ENCODE data around the gene PRRC1. TPM values are rescaled to one million over a fixed set of nuclear protein-coding genes. Genes with fewer than 3 reads are reported as not detected.

Gene PRRC1
- total RNA-seq, 1 donor from 2014 or later = 43.7 TPM

- TF ChIP-seq CTCF (IDR thresholded peaks at IDR 0.05; ENCODE audit: insufficient read depth, low read length, severe bottlenecking) = no peak
- no peak overlapping the region for H3K4me3 ChIP-seq (ENCODE audit: low read depth, low read length)
- no peaks in the 10 kb centered on the region for H3K27me3 ChIP-seq (ENCODE audit: control insufficient read depth, insufficient read depth, low read length)
- no peak for DNase-seq (ENCODE audit: low read depth)
- FAIRE-seq = no peak
- H3K36me3 ChIP-seq (ENCODE audit: control insufficient read depth, insufficient read depth, low read length) = peaks cover 2% of the 10 kb centered on the region
Observed at GRCh38 chr5:127549551-127549950, 32.1 kb downstream of the PRRC1 start.

DNA sequence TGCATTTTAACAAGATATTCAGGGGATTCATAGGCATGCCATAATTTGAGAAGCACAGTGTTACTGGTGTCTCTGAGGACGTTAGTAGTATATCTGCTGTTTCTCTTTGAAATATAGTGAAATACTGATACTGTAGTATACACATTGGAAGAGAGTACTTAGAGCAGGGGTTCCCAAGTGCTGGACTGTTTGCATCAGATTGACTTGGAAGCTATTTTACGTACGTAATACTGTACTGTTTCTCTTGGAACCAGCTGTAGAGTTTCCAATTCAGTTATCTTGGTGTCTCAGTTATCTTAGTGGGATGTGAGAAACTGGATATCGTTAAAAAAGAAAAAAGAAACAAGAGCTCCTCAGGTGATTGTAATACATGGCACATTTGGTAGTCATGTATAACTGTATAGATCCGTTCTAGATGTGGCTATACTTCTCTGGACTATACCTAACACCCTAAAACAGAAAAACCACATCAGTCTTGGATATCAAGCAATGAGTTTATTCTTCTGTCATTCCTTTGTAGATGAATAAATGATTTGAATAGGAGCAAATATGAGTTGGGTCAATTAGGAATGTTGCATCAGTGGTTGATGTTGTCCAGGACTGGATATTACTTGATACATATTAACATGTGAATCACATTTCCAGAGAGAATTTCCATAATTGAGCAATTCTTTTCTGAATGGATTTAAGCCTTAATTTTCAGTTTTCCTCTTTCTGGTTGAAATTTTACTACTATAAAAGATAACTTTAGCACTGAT lies 33.4 kb downstream of the PRRC1 start:
- FAIRE-seq (no peak), DNase-seq (ENCODE audit: low read depth) (no peak)
- H3K36me3 ChIP-seq (ENCODE audit: control insufficient read depth, insufficient read depth, low read length) = peaks cover 2% of the 10 kb centered on the region
- no peaks in the 10 kb centered on the region for H3K27me3 ChIP-seq (ENCODE audit: control insufficient read depth, insufficient read depth, low read length)
- H3K4me3 ChIP-seq (ENCODE audit: low read depth, low read length) = no peak overlapping the region
- no peak for TF ChIP-seq CTCF (IDR thresholded peaks at IDR 0.05; ENCODE audit: insufficient read depth, low read length, severe bottlenecking)

DNA sequence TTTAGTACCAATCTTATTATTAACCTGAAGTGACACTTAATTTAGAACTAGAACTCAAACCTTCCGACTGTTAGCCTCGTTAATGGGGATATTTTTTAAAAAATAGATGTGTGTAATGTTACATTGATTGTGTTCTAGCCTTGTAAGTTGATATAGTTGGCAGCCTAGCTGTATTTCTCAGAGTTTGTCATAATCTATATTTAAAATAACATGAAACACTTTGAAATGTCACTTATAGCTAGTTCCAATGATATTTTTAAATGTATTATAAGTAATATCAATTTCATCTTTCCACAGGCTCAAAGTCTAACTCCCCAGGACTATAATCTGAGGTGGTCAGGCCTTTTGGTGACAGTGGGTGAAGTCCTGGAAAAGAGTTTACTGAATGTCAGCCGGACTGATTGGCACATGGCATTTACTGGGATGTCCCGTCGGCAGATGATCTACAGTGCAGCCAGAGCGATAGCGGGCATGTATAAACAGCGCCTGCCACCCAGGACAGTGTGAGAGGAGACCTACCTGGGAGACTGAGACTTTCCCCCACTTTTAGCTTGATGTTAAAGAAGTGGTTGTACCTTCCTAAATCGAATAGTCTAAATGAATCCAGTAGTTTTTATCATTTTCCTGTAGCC lies 34.1 kb downstream of the PRRC1 start:
- peaks cover 2% of the 10 kb centered on the region for H3K36me3 ChIP-seq (ENCODE audit: control insufficient read depth, insufficient read depth, low read length)

DNA sequence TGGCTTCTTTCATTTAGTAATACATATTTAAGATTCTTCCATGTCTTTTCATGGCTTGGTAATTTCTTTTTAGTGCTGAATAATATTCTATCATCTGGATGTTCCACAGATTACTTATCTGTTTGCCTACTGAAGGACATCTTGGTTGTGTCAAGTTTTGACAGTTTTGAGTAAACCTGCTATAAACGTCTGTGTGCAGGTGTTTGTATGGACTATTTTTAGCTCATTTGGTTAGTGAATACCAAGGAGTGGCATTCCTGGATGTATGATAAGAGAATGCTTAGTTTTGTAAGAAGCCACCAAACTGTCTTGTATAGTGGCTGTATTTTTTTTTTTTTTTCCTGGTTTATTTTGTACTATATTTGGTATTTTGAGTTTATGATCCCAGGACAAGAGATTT lies 38.4 kb downstream of the PRRC1 start:
- no peak for TF ChIP-seq CTCF (IDR thresholded peaks at IDR 0.05; ENCODE audit: insufficient read depth, low read length, severe bottlenecking)
- H3K27me3 ChIP-seq (ENCODE audit: control insufficient read depth, insufficient read depth, low read length) = no peaks in the 10 kb centered on the region
- no peak for FAIRE-seq
- peak; percentile 9 for DNase-seq (ENCODE audit: low read depth)
- peaks cover 2% of the 10 kb centered on the region for H3K36me3 ChIP-seq (ENCODE audit: control insufficient read depth, insufficient read depth, low read length)
- H3K4me3 ChIP-seq (ENCODE audit: low read depth, low read length) = no peak overlapping the region

More for the DNA sequence above, 34.1 kb downstream of the PRRC1 start:
- no peak for DNase-seq (ENCODE audit: low read depth)
- TF ChIP-seq CTCF (IDR thresholded peaks at IDR 0.05; ENCODE audit: insufficient read depth, low read length, severe bottlenecking) = no peak
- Histone ChIP-seq H3K27me3 (ENCODE audit: control insufficient read depth, insufficient read depth, low read length) (no peaks in the 10 kb centered on the region), H3K4me3 (ENCODE audit: low read depth, low read length) (no peak overlapping the region)
- no peak for FAIRE-seq

DNA sequence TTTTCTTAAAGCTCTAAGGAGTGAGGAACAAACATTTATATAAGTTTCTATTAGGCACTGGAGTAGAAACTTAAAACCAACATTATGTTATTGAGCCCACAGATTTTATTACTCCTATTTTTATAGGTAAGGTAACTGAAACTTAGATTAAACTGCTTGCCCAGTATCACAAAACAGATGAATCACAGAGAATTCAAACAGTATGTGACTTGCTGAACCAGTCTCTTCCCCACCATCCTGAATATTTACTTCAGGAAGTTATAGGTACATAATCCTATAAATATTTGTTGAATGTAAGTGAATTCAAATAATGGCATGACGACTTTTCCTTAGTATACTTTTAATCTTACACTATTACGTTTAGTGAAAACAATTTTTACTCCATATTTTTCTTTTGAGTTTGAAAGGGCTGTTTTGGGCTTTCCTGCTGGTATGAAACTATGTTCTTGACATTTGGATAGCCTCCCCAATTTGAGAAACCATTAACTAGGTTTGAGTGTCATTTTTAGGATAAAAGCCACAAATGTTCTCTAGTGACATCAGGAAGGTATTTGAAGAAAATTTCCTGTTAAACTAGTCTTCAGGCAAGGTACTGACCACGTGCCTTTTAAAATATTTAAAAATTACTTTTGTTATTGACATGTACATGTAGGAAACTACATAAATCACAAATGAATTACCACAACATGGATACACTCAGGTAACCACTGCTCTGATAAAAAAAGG lies 39.3 kb downstream of the PRRC1 start:
- TF ChIP-seq CTCF (IDR thresholded peaks at IDR 0.05; ENCODE audit: insufficient read depth, low read length, severe bottlenecking) = no peak
- no peak overlapping the region for H3K4me3 ChIP-seq (ENCODE audit: low read depth, low read length)
- DNase-seq (ENCODE audit: low read depth) (peak; percentile 44), FAIRE-seq (no peak)
- H3K36me3 ChIP-seq (ENCODE audit: control insufficient read depth, insufficient read depth, low read length) = peaks cover 2% of the 10 kb centered on the region
- no peaks in the 10 kb centered on the region for H3K27me3 ChIP-seq (ENCODE audit: control insufficient read depth, insufficient read depth, low read length)

All from bronchial epithelial cell (primary cell).